ENCODE measurements around the gene TMC5. TPM values are rescaled to one million over a fixed set of nuclear protein-coding genes. Genes with fewer than 3 reads are reported as not detected.

Gene TMC5
- total and polyA plus RNA-seq, 7 donors, result 0.01 to 0.04 TPM; not detected in 5

GRCh38 chr16:19434584-19434983 is 16.9 kb downstream of the TMC5 start:
- Histone ChIP-seq H3K27ac (no peak overlapping the region), H3K9me3 (no peaks in the 10 kb centered on the region), H3K27me3 (ENCODE audit: insufficient read depth in 3 of 3, low read length in 2 of 3) (no peaks in the 10 kb centered on the region), H3K36me3 (ENCODE audit: insufficient read depth in 1 of 2, low read depth in 1 of 2) (no peaks in the 10 kb centered on the region), H3K4me1 (no peaks in the 10 kb centered on the region), H3K4me3 (no peak overlapping the region)
- intact Hi-C loops (cut with DNase I), result no loop called here
- 28 to 54% (median 44%) methylated on average over 1 of the region's 1 CpG for WGBS, 3 donors
- DNase-seq, result no peak
- TF ChIP-seq CTCF (IDR thresholded peaks at IDR 0.05), result no peak
- no peak for ATAC-seq

GRCh38 chr16:19436540-19436939 is 18.9 kb downstream of the TMC5 start:
- no peak for ATAC-seq
- 38 to 58% (median 43%) methylated on average over 1 of the region's 1 CpG for WGBS, 3 donors
- no peaks in the 10 kb centered on the region for H3K9me3 ChIP-seq
- intact Hi-C loops (cut with DNase I), result no loop called here
- H3K36me3 ChIP-seq (ENCODE audit: insufficient read depth in 1 of 2, low read depth in 1 of 2), result no peaks in the 10 kb centered on the region
- peaks cover 0 to 3% (median 0%) of the 10 kb centered on the region in 3 donors for H3K27me3 ChIP-seq (ENCODE audit: insufficient read depth in 3 of 3, low read length in 2 of 3)
- no peak for DNase-seq
- no peak overlapping the region for H3K27ac ChIP-seq
- no peak overlapping the region for H3K4me3 ChIP-seq
- no peak for TF ChIP-seq CTCF (IDR thresholded peaks at IDR 0.05)
- no peaks in the 10 kb centered on the region for H3K4me1 ChIP-seq

- no peaks in the 10 kb centered on the region for H3K9me3 ChIP-seq
- DNase-seq (no peak), ATAC-seq (no peak)
- TF ChIP-seq CTCF (IDR thresholded peaks at IDR 0.05), result no peak
- no peaks in the 10 kb centered on the region for H3K4me1 ChIP-seq
- H3K4me3 ChIP-seq, result no peak overlapping the region
- H3K36me3 ChIP-seq (ENCODE audit: insufficient read depth in 1 of 2, low read depth in 1 of 2), result no peaks in the 10 kb centered on the region
- H3K27ac ChIP-seq, result no peak overlapping the region
- WGBS, 3 donors, result 57 to 73% (median 64%) methylated on average over 4 of the region's 4 CpGs
- H3K27me3 ChIP-seq (ENCODE audit: insufficient read depth in 3 of 3, low read length in 2 of 3), result peaks cover 0 to 3% (median 0%) of the 10 kb centered on the region in 3 donors
- intact Hi-C loops (cut with DNase I), result no loop called here
These were observed 19.6 kb downstream of the TMC5 start for GRCh38 chr16:19437280-19437679.

GRCh38 chr16:19438739-19439138 is 21.1 kb downstream of the TMC5 start:
- TF ChIP-seq CTCF (IDR thresholded peaks at IDR 0.05), result no peak
- Histone ChIP-seq H3K27ac (no peak overlapping the region), H3K9me3 (no peaks in the 10 kb centered on the region), H3K27me3 (ENCODE audit: insufficient read depth in 3 of 3, low read length in 2 of 3) (peaks cover 0 to 3% (median 0%) of the 10 kb centered on the region in 3 donors), H3K36me3 (ENCODE audit: insufficient read depth in 1 of 2, low read depth in 1 of 2) (no peaks in the 10 kb centered on the region), H3K4me1 (no peaks in the 10 kb centered on the region), H3K4me3 (no peak overlapping the region)
- DNase-seq, result no peak
- no peak for ATAC-seq
- 68 to 72% (median 71%) methylated on average over 1 of the region's 1 CpG for WGBS, 3 donors
- intact Hi-C loops (cut with DNase I), result no loop called here

GRCh38 chr16:19439483-19439882 is 21.8 kb downstream of the TMC5 start:
- H3K27me3 ChIP-seq (ENCODE audit: insufficient read depth in 3 of 3, low read length in 2 of 3), result peaks cover 0 to 3% (median 0%) of the 10 kb centered on the region in 3 donors
- no peak overlapping the region for H3K4me3 ChIP-seq
- no peak overlapping the region for H3K27ac ChIP-seq
- no peaks in the 10 kb centered on the region for H3K36me3 ChIP-seq (ENCODE audit: insufficient read depth in 1 of 2, low read depth in 1 of 2)
- no peak for DNase-seq
- no peak for ATAC-seq
- no peaks in the 10 kb centered on the region for H3K9me3 ChIP-seq
- WGBS, 3 donors, result 77 to 91% (median 87%) methylated on average over 4 of the region's 4 CpGs
- intact Hi-C loops (cut with DNase I), result no loop called here
- TF ChIP-seq CTCF (IDR thresholded peaks at IDR 0.05), result no peak
- no peaks in the 10 kb centered on the region for H3K4me1 ChIP-seq
